NCI-H1436 treated with DMSO at 0.1 percent for 48 hours (cell line): ENCODE results near the gene BBS1.

ENCODE experiments used
- DNase-seq: peaks from one replicate; lab custom pipeline; 2025; lab: John Stamatoyannopoulos, UW

BBS1 gene

DNA sequence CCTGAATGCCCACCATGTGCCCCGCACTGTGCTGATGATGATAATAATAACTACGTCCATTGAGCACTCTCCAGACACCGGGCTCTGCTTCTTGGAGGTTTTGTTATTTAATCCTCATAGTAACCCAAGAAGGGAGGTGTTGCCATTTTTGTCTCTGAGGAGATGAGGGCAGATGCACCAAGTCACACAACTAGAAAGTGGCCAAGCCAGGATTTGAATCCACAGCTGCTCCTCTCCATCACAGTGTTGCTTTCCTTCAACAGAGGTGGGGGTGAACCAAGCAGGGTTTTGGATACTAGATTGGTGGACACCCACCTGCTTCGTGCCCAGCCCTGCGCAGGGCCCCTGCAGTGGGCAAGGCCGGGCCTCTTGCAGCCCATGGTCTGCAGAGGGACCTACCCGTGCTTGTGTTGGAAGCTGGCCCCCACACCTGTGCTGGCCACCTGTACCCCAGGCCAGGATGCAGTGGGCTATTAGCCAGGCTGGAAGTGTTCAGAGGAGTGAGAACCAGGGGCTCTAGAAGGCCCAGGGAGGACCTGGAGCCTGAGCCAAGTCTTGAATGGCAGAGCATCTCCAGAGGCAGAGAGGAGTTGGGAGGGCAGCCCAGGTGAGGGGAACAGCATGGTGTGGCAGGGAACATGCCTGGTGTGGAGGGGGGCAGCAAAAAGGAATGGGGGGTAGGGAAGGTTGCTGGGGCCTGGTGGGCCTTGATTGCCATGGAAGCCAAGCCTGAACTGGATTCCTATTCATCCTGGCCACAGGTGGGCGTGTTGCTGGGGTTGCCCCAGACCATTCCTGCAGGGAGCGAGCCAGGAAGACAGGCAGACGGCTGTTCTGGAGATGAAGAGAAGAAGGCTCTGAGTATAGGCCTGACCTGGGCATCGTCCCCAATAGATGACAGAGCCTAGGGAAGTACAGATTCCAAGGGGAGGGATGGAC lies 32.9 kb upstream of the BBS1 start:
- DNase-seq = no peak

DNA sequence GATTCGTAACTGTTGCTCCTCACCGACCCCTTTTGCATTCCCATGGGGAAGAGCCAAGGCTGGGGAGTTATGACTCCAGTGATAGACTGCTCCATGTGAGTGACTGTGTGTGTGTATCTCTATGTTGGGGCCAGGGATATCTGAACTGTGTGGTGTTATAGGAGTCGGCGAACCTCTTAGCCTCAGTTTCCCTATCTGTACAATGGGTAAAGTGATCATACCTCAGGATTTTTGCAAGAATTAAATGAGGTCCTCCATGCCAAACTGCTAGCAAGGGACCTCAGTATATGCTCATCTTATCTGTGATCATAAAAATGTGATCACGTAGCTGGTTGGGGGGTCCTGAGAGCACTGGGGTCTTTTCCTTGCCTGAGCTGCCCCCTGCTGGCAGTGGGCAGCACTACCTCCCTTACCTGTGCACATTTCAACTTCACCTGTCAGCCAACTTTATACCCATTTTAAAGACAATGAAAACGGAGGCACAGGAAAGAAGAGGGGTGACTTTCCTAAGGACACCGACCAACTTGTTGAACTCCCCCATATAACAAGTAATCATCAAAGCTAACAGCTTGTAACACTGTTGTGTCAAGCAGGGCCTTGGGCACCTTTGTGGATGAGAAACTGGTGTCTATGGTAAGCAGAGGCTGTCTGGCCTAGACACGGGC lies 31.6 kb upstream of the BBS1 start:
- DNase-seq = no peak

GRCh38 chr11:66479394-66480116 lies 30.9 kb upstream of the BBS1 start:
- no peak for DNase-seq

DNA sequence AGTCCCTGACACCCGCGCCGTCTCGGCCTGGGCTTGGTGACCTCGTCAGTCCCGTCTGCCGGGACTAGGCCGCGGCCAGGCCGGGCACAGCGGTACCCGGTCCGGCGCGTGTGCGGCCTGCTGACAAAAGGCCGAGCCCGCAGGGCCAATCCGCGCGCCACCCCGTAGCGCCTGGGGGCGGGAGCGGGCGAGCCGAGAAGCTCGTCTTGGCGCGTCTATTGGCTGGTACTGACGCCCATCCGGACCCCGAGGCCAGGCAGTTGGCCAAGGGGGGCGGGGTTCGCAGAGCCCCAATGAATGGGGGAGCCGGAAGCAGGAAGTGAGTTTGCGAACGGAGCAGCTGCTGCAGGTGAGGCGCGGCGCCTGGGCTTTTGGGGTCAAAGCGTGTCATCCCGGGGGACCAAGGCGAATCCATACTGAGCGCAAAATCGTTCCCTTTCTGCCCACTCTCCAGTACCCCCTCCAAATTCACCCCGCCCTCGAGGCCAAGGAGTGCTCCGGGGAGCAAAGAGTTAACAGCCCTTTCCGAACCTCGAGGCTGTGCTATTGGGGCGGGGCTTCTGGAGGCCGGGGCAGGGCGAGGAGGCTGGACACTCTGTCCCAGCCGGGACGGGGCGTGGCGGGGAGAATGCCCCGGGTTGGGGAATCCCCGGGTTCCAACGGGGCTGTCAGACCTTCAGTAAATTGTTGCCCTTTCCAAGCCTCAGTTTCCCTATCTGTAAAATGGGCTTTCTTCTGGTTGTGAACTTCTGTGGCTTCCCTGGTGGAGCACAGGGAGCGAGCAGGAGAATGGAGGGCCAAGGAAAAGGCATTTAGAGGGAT lies 30.1 kb upstream of the BBS1 start, which contains the start of gene DPP3:
DPP3 (plus strand) TSS at position 318 of the 822 bp plus-strand sequence. CDS start 1,767 bp downstream, outside the sequence.
- peak; percentile 77 for DNase-seq

DNA sequence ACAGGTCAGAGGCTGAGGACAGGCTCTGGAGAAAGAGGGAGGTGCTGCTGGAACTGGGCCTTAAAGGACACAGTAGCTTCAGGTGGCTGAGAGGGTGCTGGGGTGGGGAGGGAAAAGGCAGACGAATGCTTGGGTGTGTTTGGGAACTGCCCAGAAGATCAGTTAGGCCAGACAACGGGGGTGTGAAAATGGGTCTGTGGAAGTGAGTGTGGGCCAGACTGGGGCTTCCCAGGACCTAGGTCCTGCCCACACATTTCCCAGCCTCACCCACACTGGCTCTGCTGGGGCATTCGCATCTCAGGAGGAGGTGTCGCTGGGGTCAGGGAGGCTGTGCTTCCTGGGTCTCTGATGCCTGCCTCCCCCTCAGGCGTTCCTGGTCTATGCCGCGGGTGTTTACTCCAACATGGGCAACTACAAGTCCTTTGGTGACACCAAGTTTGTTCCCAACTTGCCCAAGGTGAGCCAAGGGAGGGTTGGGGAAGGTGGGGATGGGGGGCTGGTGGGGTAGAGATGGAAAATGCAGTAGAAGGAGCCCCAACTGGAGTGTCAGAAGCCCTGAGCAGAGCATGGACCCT lies 25.5 kb upstream of the BBS1 start:
- DNase-seq = no peak

- DNase-seq = no peak
Measured at GRCh38 chr11:66488957-66489356, 21.5 kb upstream of the BBS1 start.

- DNase-seq = no peak
Measured at GRCh38 chr11:66489636-66490035, 20.8 kb upstream of the BBS1 start.

- no peak for DNase-seq
Measured at GRCh38 chr11:66491315-66491935, 19.0 kb upstream of the BBS1 start.

DNA sequence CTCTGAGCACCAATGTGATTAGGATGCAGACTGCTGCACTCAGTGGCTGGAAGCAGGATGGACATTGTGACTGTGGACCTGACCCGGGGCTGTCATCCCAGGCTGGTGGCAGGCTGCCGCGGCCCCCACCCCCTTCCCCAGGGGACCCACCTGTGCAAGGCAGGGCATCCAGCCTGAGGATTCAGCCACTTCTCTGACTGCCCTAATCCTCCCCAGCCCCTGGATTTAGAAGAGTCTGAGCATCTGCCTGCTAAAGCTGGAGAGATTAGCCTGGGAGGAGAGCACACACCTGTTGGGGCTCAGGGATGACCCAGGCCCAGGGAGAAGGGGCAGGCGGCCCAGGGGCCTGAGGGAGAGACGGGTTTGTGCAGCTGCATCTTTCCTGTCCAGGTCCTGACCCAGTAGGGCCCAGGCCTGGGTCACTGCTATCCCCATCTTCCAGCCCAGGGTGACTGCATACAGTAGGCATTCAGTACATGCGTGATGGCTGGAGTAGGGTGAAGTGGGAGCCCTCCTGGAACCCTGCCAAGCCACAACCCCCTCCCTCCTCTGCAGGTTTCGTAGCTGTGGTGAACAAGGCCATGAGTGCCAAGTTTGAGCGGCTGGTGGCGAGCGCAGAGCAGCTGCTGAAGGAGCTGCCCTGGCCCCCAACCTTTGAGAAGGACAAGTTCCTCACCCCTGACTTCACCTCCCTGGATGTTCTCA lies 18.1 kb upstream of the BBS1 start:
- no peak for DNase-seq

GRCh38 chr11:66493130-66493529 lies 17.3 kb upstream of the BBS1 start:
- no peak for DNase-seq

DNA sequence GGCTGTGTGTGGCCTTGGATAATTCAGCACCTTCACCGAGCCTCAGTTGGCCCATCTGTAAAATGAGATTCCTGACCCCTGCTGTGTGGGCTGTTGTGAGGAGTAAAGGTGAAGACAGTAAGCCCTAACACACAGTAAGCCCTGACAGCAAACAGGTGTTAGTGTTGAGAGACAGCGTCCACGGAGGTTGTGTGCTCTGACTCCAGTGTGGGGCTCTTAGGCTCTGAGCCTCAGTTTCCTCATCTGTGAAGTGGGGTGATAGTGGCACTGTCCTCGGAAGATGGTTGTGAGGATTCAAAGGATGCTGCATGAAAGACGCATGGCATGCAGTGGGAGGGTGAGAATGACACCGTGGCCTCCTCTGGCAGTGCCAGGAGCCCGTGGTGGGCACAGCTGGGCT lies 16.0 kb upstream of the BBS1 start:
- DNase-seq = no peak

DNA sequence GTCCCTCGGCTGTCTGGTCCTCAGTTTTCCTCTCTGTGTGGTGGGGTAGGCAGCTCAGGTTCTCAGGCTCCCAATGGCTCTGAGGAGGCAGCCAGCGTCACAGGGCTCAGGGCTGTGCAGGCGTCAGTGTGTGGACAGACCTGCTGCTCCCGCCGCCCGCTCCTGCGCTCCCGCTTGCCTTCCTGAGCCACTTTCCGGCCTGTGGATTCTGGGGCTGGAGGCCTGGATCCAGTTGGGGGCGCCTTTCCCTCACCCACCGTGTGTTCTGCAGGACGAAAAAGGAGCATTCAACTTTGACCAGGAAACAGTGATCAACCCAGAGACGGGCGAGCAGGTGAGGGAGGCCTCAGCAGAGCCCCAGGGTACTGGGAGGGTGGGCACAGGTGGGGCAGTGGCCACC lies 15.5 kb upstream of the BBS1 start:
- no peak for DNase-seq

- DNase-seq = no peak
Measured at GRCh38 chr11:66495401-66495854, 15.0 kb upstream of the BBS1 start.

GRCh38 chr11:66497206-66497605 lies 13.2 kb upstream of the BBS1 start:
- DNase-seq = no peak

DNA sequence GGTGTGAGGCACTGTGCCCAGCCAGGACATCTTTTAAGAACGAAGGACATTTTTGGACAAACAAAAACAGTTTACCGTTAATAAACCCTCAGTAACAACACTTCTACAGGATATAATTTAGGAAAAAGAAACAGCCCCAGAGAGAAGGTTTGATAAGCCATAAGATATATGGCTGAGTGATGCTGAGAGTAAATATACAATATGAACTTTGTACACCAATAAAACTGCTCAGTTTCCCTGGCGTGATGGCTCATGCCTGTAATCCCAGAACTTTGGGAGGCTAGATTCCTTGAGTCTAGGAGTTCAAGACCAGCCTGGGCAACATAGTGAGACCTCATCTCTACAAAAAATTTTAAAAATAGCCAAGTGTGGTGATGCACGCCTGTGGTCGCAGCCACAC lies 11.9 kb upstream of the BBS1 start:
- no peak for DNase-seq

GRCh38 chr11:66505276-66505816 lies 5.1 kb upstream of the BBS1 start:
- no peak for DNase-seq

DNA sequence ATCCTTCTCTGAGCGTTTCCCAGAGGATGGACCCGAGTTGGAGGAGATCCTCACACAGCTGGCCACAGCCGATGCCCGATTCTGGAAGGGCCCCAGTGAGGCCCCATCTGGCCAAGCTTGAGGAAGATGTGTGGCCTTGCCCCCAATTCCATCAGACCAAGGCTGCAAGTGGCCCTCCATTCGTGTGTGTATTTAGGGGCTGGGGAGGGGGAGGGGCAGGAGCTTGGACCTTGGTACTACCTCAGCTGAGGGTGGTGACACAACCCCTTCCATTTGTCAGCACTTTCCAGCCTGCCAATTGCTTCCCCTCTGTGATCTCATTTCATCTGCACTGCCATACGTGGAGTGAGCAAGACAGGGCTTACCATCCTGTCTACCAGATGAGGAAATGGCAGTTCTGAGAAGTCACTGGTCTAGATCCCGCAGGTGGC lies 1.3 kb upstream of the BBS1 start:
- no peak for DNase-seq

DNA sequence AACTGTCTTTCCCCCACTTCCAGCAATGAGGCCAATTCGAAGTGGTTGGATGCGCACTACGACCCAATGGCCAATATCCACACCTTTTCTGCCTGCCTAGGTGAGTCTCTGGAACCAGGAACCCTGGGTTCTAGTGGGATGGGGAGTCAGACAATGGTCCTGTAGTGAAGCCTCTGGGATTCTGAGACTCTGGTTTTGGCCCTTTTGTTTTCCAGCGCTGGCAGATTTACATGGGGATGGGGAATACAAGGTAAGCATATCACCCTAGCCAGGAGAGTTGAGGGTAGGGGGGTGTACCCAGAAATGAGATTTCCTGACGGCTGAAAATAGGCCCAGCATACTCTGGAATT lies 530 bp downstream of the BBS1 start:
- no peak for DNase-seq

GRCh38 chr11:66523611-66524010 lies 13.2 kb downstream of the BBS1 start:
- DNase-seq = no peak
